LNCaP clone FGC (cell line): ENCODE data around the gene CCDC27.

Experiments used
- DNase-seq: peaks from one replicate; pipeline ENCODE4 v3.0.0-alpha.2; 2011; ENCODE audit warnings: low read depth
- H3K4me3 ChIP-seq: 2 replicates; pipeline ENCODE4 v1.5.1; 2011; ENCODE audit warnings: mild to moderate bottlenecking, low read depth, low read length, control low read depth
- CTCF ChIP-seq: IDR thresholded peaks from 2 replicates; pipeline ENCODE4 v1.5.1; 2012; ENCODE audit warnings: mild to moderate bottlenecking; ENCODE audit not compliant: control insufficient read depth, insufficient read depth; ENCODE audit errors: extremely low read depth

Gene CCDC27

DNA sequence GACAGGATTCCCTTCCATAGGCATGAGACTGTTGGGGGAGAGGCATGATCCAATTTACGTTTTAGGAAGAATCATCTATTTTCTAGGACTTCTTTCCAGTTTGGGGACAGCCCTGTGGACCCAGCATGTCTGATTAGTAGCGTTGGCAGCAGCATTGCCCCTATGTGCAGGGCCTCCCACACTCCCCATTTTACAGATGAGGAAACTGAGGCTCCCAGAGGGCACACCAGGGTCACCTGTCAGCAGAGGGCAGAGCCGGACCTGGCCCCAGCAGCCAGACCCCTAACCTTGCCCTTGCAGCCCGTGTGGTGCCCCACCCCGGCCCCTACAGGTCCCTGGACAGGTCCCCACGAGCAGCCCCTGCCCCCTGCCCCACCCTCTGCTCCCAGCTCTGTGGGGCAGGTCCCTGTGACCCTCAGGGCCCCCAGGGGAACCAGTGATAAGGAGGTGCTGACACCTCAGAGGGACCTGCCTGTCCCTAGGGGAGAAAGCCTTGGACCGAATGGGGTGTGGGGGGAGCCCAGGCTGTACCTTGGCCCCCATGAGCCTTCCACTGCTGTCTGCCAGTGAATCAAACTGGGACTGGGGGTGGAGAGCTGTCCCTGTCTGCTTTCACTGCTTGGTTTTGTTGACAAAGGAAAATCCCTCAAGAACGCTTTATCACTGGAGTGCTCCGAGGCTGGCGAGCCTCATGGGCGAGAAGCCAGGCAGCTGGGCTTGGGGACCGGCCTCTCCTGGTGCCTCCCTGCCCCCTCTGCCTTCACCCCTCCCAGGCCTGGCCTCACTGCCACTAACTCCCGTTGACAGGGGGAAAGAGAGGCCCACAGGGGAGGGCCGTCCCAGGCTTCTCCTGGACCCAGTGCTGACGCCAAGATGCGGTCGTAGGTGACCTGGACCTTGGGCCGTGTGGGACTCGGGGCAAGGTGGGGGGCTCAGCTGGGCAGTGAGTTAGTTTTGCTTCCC, 39.4 kb upstream of the CCDC27 start:
- peak; percentile 33 for DNase-seq
- H3K4me3 ChIP-seq, result no peak overlapping the region
- TF ChIP-seq CTCF, result no peak

DNA sequence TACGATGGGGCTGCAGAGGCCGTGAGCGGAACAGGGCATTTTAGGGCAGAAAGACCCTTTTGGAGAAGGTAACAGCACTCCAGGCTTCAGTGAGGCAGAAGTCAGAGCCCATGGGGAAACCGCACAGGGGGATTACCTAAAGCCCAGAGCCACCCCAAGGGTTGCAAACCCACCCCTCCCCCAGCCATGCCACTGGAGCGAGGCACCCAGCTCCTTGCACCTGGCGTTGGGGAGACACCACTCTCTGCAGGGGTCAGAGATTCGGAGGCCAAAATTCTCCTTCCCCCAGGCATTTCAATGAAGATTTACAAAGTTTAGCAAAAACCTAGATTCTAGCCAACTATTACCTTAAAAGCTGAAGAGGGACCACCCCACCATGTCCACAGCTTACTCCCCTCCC, 38.4 kb upstream of the CCDC27 start:
- no peak for DNase-seq
- no peak for TF ChIP-seq CTCF
- no peak overlapping the region for H3K4me3 ChIP-seq

DNA sequence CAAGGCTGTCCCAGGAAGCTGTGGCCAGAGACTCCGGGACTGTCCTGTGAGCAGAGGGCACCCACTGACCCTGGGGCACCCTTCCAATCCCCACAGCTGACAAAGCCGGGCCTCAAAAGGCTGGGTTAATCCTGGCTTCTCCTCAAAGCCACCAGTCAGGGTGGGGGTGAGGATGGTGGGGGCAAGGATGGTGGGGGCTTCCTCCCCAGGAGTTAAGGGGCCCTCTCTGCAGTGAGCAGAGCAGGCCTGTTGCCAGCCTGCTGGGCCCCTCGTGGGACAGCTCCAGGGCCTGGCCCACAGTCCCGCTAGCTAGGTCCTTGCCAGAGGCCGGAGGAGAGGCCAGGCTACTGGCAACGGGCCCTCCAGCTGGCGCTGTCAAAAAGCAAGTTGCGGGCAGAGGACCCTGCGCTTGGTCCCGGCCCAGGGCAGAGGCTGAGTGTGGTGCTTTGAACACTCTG, 37.9 kb upstream of the CCDC27 start:
- no peak for DNase-seq
- no peak overlapping the region for H3K4me3 ChIP-seq
- TF ChIP-seq CTCF, result no peak

DNA sequence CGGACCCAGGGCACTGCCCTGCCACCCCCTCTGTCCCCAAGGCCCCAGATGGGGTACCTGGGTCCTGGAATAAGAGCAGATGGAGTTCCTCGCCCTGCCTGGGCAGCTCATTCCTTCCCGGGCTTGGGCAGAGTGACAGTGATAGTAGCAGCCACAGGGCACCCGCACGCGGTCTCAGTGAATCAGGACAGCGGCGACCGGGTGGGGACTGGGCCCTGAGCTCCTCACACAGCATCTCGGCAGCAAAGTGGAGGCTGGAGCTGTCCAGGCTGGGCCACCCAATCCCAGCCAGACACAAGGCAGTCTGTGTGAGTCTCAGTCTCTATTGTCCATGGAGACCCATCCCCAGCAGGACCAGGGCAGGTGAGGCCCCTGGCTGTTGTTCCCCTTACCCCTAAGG, 37.4 kb upstream of the CCDC27 start:
- H3K4me3 ChIP-seq, result no peak overlapping the region
- no peak for DNase-seq
- TF ChIP-seq CTCF, result no peak

- no peak for TF ChIP-seq CTCF
- DNase-seq, result no peak
- H3K4me3 ChIP-seq, result no peak overlapping the region
These were observed 35.9 kb upstream of the CCDC27 start for GRCh38 chr1:3716351-3716750.

DNA sequence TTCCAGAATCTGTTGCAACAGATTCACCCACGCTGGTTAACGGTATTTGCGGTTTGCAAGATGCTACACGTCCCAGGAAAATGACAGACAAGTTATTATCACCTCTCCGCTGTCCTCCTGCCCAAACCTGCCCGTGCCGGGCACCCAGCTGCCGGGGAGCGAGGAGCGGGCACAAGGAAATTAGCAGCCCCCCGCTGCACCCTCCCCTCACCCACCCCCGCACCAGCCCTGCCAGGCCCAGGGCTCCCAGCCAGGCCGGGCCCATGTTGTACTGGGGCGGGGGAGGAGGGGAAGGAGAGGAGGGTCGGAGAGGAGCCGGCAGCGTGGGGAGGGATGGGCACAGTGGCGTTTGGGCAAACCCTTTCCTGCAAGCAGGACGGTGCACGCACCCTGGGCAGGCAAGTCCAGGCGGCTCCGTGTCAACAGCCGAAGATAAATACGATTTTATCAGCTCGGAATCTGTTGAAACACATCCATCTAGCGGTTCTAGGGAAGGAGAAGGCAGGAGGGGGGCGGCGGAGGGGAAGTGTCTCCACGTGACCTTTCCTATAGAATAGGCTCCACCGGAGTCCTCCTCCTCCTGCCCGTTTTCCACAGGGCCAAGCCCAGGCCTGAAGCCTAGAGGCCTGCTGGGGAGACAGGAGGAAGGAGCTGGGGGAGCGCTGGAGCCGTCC, 35.1 kb upstream of the CCDC27 start:
- DNase-seq, result no peak
- no peak for TF ChIP-seq CTCF
- no peak overlapping the region for H3K4me3 ChIP-seq
